B cell (primary cell): Measurements from ENCODE around the gene SPOCK3. TPM values are rescaled to one million over a fixed set of nuclear protein-coding genes. Genes with fewer than 3 reads are reported as not detected.

Experiments used
- ATAC-seq: fragments of 200-7000 bp; cut with Tn5 transposase; one replicate; pipeline ENCODE4 v1.10.0; 2021; ENCODE audit warnings: low read depth, mild to moderate bottlenecking, moderate number of reproducible peaks, moderate library complexity
- CTCF ChIA-PET: fragments of 350-600 bp; sonication (Branson Sonifier 250); formaldehyde crosslinking; loops from one replicate; lab custom pipeline; 2021; ENCODE audit warnings: antibody characterized with exemption, inconsistent platforms; lab: Charles Lee
- POLR2A ChIA-PET: fragments of 350-600 bp; sonication (Branson Sonifier 250); formaldehyde crosslinking; loops from one replicate; lab custom pipeline; 2021; ENCODE audit warnings: antibody characterized with exemption; lab: Charles Lee
- DNase-seq: peaks from one replicate; pipeline ENCODE4 v3.0.0; 2013
- H2AFZ ChIP-seq: 2 replicates; pipeline ENCODE4 v1.6.1; 2012; ENCODE audit warnings: mild to moderate bottlenecking, low read depth, low read length; ENCODE audit not compliant: insufficient read depth, poor library complexity, severe bottlenecking
- H3K27ac ChIP-seq, 2 donors: 1 replicate in 1 of 2; 2 replicates in 1 of 2; pipeline ENCODE4 v1.5.1; 2012 to 2013; ENCODE audit warnings: low read length in 2 of 2, mild to moderate bottlenecking in 2 of 2, moderate library complexity in 1 of 2
- H3K27me3 ChIP-seq, 4 experiments: fragments of 200-600 bp in 1 of 4; sonication (generic) in 1 of 4; replicated peaks in 1 of 4; 1 replicate in 2 of 4; 2 replicates in 2 of 4; pipeline versions ENCODE4 v1.6.1 to v1.7.0; 2013 to 2016; ENCODE audit warnings: low read length in 3 of 4, mild to moderate bottlenecking in 2 of 4, mixed read lengths in 1 of 4, moderate library complexity in 1 of 4; ENCODE audit not compliant: insufficient read depth in 4 of 4, control insufficient read depth in 3 of 4; ENCODE audit errors: control extremely low read depth in 1 of 4
- H3K36me3 ChIP-seq, 2 experiments: replicated peaks in 1 of 2; 1 replicate in 1 of 2; 2 replicates in 1 of 2; pipeline versions ENCODE4 v1.6.1 to v1.7.1; 2013; ENCODE audit warnings: low read length in 1 of 2; ENCODE audit not compliant: insufficient read depth in 2 of 2, control insufficient read depth in 1 of 2; ENCODE audit errors: control extremely low read depth in 1 of 2, extremely low read depth in 1 of 2
- H3K4me1 ChIP-seq, 2 donors: fragments of 200-600 bp in 1 of 2; sonication (generic) in 1 of 2; 1 replicate in 1 of 2; 2 replicates in 1 of 2; pipeline versions ENCODE4 v1.5.1 to v1.6.1; 2013 to 2017; ENCODE audit warnings: low read length in 2 of 2; ENCODE audit not compliant: control insufficient read depth in 2 of 2, insufficient read depth in 2 of 2
- H3K4me2 ChIP-seq: replicated peaks from 2 replicates; pipeline ENCODE3; 2012; ENCODE audit warnings: mild to moderate bottlenecking, low read depth, low read length; ENCODE audit not compliant: poor library complexity, severe bottlenecking
- H3K4me3 ChIP-seq, 5 experiments: fragments of 200-600 bp in 1 of 5; sonication (generic) in 1 of 5; 1 replicate in 3 of 5; 2 replicates in 2 of 5; pipeline versions ENCODE4 v1.5.1 to v1.7.0; 2011 to 2016; ENCODE audit warnings: low read length in 4 of 5, mild to moderate bottlenecking in 4 of 5, low read depth in 2 of 5, control low read depth in 1 of 5, moderate library complexity in 1 of 5; ENCODE audit not compliant: insufficient read depth in 1 of 5; ENCODE audit errors: control extremely low read depth in 1 of 5, extremely low read depth in 1 of 5
- H3K79me2 ChIP-seq: fragments of 200-600 bp; sonication (generic); one replicate; pipeline ENCODE4 v1.6.0; 2016; ENCODE audit warnings: low read length; ENCODE audit not compliant: control insufficient read depth, insufficient read depth
- H3K9ac ChIP-seq: fragments of 200-600 bp; sonication (generic); 2 replicates; pipeline ENCODE4 v1.6.1; 2017; ENCODE audit warnings: mild to moderate bottlenecking, low read length, moderate library complexity
- H3K9me3 ChIP-seq, 3 donors: one replicate each; pipeline versions ENCODE4 v1.6.1 to v1.7.1; 2013; ENCODE audit warnings: low read length in 2 of 3; ENCODE audit not compliant: control insufficient read depth in 2 of 3, insufficient read depth in 1 of 3; ENCODE audit errors: control extremely low read depth in 1 of 3
- H4K20me1 ChIP-seq: 2 replicates; pipeline ENCODE4 v1.6.0; 2012; ENCODE audit warnings: mild to moderate bottlenecking, low read length; ENCODE audit not compliant: insufficient read depth, control insufficient read depth, poor library complexity, severe bottlenecking
- H3K27ac Mint-ChIP-seq: one replicate; pipeline ENCODE4 v1.8.0; 2021; ENCODE audit warnings: mixed read lengths
- H3K27me3 Mint-ChIP-seq: one replicate; pipeline ENCODE4 v1.8.0; 2021; ENCODE audit warnings: mixed read lengths
- H3K4me1 Mint-ChIP-seq: one replicate; pipeline ENCODE4 v1.8.0; 2021; ENCODE audit warnings: mixed read lengths
- H3K4me3 Mint-ChIP-seq: one replicate; pipeline ENCODE4 v1.8.0; 2021; ENCODE audit warnings: mixed read lengths
- H3K9me3 Mint-ChIP-seq: one replicate; pipeline ENCODE4 v1.8.0; 2022; ENCODE audit warnings: mixed read lengths; ENCODE audit not compliant: insufficient read depth
- EZH2 ChIP-seq: IDR thresholded peaks from 2 replicates; pipeline ENCODE4 v1.6.1; 2012; ENCODE audit warnings: borderline replicate concordance, low read depth, mild to moderate bottlenecking, moderate library complexity, low read length; ENCODE audit not compliant: insufficient read depth, poor library complexity, severe bottlenecking
- WGBS: methylation state at CpG from one replicate; pipeline ENCODE4 v1.1.5; 2013; ENCODE audit warnings: missing lambda C conversion rate; ENCODE audit not compliant: insufficient coverage; 5-methylcytosine and 5-hydroxymethylcytosine counted together
- intact Hi-C: fragments of 100-400 bp; cut with micrococcal nuclease; formaldehyde crosslinking; loops from one replicate; pipeline ENCODE4 v1.10.0; 2022
- polyA plus RNA-seq: library from polyadenylated mRNA; depleted of rRNA; stranded (reverse); fragments of >200 nt; gene quantifications from 2 replicates; pipeline ENCODE4 v1.2.3, GENCODE V29; 2012
- total RNA-seq, 2 donors: library from RNA; stranded (reverse); fragments of 120-200 nt in 1 of 2; gene quantifications; 1 replicate in 1 of 2; 2 replicates in 1 of 2; pipeline versions ENCODE4 v1.2.3 to v1.2.4, GENCODE V29; 2013 to 2022
- TF ChIP-seq, protein P1 (sequence below): fragments of 200-600 bp; IDR thresholded peaks from one replicate; pipeline ENCODE4 v1.8.0; 2022; ENCODE audit warnings: antibody characterized with exemption, mild to moderate bottlenecking

SPOCK3 gene
- total and polyA plus RNA-seq, 2 donors (not counting 1 experiment from before 2014, with no cell fraction given), result not detected

DNA sequence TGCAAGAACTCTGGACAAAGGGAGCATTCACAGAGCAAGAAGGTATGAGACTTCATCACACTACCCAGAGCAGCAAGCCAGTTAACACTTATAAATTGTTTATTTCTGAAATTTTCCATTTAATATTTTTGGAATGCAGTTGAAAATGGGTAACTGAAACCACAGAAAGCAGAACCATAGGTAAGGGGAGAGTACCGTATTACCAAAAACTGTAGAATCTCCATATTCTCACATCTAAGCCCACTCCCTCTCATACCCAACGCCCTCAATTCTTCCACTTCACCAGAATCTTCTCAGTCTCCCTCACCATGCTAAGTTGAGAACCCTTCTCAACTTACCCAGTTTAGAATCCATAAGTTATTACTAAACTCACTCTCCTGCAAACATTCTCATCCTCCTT is 277.8 kb downstream of the SPOCK3 start:
- no peak overlapping the region for H3K27ac Mint-ChIP-seq
- Histone ChIP-seq H3K4me2 (no peak overlapping the region), H3K79me2 (no peaks in the 10 kb centered on the region), H3K4me3 (no peak overlapping the region), H3K4me1 (no peaks in the 10 kb centered on the region), H3K9ac (no peak overlapping the region), H3K36me3 (no peaks in the 10 kb centered on the region), H2AFZ (no peak overlapping the region), H4K20me1 (no peaks in the 10 kb centered on the region), H3K9me3 (peaks cover 0 to 3% (median 0%) of the 10 kb centered on the region in 3 donors), H3K27ac (no peak overlapping the region), H3K27me3 (no peaks in the 10 kb centered on the region)
- DNase-seq (no peak), ATAC-seq (no peak)
- no peak overlapping the region for H3K4me3 Mint-ChIP-seq
- intact Hi-C loops, result no loop called here
- ChIA-PET CTCF (no interaction called here), POLR2A (no interaction called here)
- 55% methylated on average over 1 of the region's 2 CpGs for WGBS
- peaks cover 7% of the 10 kb centered on the region for H3K9me3 Mint-ChIP-seq
- H3K27me3 Mint-ChIP-seq, result no peaks in the 10 kb centered on the region
- no peaks in the 10 kb centered on the region for H3K4me1 Mint-ChIP-seq
- TF ChIP-seq, protein P1, sequence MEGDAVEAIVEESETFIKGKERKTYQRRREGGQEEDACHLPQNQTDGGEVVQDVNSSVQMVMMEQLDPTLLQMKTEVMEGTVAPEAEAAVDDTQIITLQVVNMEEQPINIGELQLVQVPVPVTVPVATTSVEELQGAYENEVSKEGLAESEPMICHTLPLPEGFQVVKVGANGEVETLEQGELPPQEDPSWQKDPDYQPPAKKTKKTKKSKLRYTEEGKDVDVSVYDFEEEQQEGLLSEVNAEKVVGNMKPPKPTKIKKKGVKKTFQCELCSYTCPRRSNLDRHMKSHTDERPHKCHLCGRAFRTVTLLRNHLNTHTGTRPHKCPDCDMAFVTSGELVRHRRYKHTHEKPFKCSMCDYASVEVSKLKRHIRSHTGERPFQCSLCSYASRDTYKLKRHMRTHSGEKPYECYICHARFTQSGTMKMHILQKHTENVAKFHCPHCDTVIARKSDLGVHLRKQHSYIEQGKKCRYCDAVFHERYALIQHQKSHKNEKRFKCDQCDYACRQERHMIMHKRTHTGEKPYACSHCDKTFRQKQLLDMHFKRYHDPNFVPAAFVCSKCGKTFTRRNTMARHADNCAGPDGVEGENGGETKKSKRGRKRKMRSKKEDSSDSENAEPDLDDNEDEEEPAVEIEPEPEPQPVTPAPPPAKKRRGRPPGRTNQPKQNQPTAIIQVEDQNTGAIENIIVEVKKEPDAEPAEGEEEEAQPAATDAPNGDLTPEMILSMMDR, result no peak
- no peak for TF ChIP-seq EZH2

DNA sequence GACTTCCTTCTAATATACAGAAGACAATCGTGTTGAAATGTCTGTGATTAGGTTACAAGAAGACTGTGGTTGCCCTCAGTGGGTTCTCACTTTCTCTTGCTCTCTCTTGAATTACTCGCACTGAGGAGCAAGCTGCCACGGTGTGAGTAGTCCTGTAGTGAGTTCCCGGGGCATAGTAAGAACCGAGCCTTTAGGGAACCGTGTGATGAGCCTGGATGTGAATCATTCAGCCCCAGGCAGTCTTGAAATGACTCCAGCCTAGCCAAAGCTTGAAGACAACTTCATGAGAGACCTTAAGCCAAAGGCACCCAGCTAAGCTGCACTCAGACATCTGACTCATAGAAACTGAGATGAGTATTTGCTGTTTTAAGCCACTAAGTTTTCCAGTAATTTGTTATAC is 292.7 kb downstream of the SPOCK3 start:
- Mint-ChIP-seq H3K4me1 (no peaks in the 10 kb centered on the region), H3K4me3 (no peak overlapping the region), H3K27me3 (no peaks in the 10 kb centered on the region), H3K9me3 (peaks cover 6% of the 10 kb centered on the region), H3K27ac (no peak overlapping the region)
- Histone ChIP-seq H3K9me3 (peaks cover 0 to 4% (median 0%) of the 10 kb centered on the region in 3 donors), H3K79me2 (no peaks in the 10 kb centered on the region), H3K9ac (no peak overlapping the region), H3K36me3 (no peaks in the 10 kb centered on the region), H3K27me3 (no peaks in the 10 kb centered on the region), H3K4me3 (no peak overlapping the region), H2AFZ (no peak overlapping the region), H3K4me2 (no peak overlapping the region), H3K4me1 (no peaks in the 10 kb centered on the region), H3K27ac (no peak overlapping the region), H4K20me1 (no peaks in the 10 kb centered on the region)
- ATAC-seq (no peak), DNase-seq (no peak)
- TF ChIP-seq, protein P1, result no peak
- no peak for TF ChIP-seq EZH2
- POLR2A ChIA-PET, result no interaction called here
- CTCF ChIA-PET, result no interaction called here
- intact Hi-C loops, result no loop called here
- WGBS, result 88% methylated on average over 4 of the region's 6 CpGs
